GM18498 (cell line): ENCODE results near the gene GMPR.

Experiments used
- ATAC-seq: cut with Tn5 transposase; IDR thresholded peaks from one replicate; pipeline ENCODE4 v1.9.1; 2021; ENCODE audit warnings: mild to moderate bottlenecking, moderate library complexity; ENCODE audit not compliant: unreplicated experiment

Gene GMPR

DNA sequence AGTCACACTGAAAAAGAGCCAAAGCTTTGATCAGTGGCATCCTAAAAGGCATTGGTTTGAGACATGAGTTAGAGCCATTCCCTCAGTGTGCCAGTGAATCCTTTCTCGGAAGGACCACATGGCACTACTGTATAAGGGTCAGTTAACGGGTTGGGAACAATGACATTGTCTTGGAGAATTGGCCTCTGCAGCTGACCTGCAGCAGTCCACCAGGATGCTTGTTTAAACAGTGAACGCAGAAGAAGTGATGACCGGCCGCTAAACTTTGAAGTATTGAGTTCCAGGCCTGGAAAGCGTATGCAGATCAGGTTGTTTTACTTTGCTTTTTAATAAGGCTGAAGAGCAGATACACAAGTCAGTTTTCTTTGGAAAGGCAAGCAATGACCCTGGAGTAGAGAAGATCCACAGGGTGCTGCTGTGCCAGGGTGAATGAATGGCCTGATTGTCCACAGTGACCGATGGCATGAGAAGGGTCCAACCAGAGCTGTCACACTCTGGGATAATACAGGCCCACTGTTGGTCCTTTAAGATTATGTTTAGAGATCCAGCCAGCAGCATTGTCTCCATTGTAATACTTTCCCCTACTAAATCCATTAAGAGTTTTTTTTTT lies 57.8 kb downstream of the GMPR start:
- no peak for ATAC-seq

DNA sequence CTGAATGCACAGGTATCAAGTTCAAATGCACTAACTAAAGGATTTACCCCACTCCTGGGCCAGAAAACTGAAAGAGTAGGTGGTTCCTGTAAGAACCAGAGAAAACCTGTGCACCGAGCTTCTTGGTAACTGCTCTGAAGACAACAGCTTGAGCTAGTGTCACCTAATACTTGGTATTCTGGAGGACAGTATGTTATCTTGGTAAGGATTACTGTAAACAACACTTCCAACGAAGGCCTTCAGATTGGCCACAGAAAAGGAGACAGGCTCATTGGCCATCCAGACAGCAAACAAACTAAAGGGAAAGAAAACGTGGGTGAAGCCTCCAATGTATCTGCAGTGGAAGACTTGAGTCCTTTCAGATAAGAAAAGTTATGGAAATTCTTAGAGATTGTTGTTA lies 61.5 kb downstream of the GMPR start:
- no peak for ATAC-seq

DNA sequence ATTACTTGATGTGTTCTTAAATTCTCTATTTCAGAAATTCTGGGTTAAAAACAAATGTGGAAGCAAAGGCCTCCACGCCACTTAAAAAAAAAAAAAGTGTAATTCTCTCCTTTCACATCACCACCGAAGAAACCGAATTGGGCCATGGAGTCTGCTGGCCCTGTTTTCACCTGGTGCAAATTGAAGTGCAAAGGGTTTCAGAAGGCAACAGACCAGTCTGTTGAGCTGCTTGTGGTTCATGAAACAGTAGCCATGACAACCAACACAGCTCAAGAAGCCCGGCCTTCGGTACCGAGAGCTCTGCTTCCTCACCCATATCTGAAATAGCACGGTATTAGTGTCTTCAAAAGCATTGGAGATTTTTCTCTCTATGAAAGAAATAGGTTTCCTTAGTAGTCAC lies 63.1 kb downstream of the GMPR start:
- ATAC-seq: peak; percentile 63

DNA sequence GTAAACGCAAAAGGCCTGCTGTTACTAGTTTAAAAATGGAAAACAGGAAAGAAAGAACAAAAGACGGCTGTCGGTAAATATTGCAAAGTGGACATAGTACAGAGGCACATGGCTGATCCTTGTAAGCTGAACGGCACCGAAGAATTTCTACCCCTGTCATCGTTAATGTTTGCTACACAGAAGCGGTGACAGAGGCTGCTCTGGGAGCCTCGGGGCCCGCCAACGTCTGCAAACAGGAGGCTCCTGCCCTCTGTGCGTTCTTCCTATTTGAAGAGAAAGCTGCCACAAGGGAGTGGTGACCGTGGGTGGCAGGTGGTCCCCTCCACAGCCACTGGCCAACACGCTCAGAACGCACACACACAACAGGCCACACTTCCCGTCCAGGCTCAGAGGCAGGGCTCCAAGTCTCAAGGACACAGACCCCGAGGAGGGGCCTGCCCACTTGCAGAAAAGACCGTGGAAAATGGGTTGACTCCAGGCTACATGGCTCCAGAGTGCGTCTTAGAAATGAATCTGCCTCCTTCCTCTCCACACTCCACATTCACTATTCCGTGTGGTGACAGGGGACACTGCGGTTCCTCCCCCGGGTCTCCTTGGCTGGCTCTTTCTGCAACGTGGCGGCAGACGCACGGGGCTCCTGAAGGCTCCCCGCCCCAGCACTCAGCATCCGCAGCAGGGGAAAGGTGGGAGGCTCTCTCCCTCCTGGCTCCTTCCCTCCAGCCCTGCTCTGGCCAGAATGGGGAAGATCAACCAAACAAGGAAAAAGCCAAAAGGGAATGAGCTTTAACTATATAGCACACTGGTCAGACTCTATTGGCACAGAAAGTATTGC lies 64.5 kb downstream of the GMPR start:
- ATAC-seq: no peak

DNA sequence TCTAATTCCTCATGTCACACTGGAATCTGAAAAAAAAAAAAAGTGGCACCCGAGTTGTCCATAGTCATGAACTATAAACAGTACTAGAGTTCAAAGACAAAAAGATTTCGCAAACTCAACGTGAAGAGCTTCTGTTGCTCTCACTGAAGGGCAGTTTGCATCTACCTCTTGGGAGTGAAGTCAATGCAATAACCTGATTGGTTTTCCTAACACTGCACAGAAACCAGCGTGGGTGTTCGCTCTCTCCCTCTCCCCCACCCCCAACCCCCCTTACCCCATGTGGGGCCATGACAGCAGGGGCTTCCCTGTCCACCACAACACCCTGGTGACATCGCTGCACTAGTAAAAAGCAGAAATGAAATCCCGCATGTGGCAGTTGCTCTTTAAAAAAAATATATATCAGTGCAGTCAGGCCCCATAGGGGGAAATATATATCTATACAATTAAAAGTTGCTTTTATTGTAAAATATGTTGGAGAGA lies 66.9 kb downstream of the GMPR start:
- peak; percentile 84 for ATAC-seq

DNA sequence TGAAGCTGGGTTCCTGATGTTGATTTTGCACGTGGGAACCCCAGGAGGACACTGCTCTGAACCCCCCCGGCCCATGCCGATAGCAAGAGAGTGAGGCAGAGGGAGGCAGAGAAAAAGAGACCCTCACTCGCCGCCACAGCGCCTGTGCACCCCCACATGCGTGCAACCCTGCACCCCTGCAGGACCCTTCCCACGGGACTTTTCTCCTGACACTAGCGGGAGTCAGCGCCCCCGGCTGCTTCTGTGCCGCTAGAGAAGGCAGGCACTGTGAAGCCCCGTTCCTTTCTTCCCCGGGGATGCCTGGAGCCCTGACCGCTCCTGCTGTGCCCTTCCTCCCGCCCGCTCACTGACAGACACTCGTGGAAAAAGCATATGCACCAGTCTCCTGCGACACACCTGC lies 67.4 kb downstream of the GMPR start:
- ATAC-seq: peak; percentile 33

DNA sequence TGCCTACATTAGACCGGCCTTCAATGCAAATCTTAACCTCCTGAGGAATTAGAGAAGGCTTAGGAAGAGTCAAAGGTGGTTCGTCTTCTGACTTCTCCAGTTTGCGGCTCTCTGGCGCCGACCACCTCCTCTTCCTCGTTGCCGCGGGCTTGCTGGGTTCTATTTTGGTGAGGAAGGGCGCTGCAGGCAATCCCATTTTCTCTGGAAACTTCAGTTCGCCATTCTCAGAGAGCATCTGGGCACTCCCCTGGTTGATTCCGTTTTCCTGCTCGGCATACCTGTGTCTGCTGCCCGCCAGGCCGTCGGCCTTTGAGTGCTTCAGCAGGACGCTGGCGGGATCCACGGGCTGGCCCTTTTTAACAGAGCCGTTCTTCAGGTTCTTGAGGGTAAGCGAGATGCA lies 67.9 kb downstream of the GMPR start:
- ATAC-seq: no peak

DNA sequence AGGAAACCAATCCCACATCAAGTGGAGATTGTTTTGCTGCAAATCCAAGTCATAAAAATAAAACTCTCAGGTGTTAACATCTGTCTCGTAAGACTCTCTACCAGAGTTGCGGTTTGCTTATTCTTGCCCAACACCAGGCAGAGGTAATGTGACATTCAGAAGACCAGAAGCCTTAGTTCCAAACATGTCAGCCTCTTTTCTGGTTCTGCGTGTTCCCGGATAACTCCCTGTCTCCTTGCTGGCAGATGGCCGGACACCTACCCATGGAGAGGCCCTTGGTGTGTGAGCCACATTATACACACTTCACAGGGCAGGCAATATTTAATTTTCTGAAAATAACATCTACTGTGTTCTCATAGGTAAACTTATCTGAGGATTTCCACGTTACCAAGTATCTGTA lies 73.4 kb downstream of the GMPR start:
- no peak for ATAC-seq

DNA sequence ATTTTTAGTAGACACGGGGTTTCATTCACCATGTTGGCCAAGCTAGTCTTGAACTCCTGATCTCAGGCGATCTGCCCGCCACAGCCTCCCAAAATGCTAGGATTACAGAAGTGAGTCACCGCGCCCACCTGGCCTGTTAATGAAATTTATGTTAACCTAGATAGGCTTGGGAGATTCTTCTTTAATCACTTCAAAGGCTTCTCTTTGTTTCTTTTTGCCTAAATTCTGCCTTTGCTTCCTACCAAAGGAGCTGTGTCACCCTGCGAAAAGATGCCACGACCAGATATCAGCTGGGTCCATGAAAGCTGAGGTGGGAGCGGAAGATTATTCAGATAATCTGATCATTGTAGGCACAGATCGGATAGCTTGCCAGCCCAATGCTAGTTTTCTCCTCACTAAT lies 75.3 kb downstream of the GMPR start:
- no peak for ATAC-seq

DNA sequence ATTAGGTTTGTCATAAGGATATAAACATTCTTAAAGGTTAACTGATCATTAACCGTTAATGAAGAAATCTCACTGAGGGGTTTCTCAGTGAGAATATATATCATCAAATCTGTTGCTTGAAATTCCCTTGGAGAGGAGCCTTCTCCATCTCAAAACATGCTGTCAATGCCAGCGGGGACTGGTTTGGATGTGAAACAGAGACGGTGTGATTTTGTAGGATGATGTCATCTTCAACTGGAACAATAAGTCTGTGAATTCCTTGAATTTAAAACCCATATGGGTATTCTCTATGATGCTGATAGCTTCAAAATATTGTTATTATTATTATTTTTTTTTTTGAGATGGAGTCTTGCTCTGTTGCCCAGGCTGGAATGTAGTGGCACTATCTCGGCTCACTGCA lies 75.9 kb downstream of the GMPR start:
- no peak for ATAC-seq

DNA sequence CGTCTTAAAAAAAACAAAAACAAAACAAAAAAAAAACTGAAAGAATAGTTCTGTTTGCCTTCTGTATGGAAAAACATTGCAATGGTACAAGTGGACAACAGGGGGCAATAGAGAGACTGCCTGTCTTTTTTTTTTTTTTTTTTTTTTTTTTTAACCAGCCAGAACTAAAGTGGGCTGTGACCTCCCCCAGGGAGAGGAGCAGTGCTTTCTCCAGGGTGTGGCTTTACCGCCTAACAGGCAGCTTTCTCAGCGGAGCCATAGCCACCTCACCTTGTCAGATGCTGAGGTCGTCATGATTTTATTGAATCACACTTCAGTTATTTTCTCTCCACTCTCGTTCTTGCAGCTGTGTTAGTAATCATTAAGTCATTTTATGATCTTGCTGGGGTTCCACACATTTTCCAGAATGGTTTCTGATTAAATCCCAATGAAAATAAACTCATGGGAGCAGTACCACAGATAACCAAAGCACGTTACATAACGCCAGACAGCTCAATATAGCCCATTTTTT lies 78.4 kb downstream of the GMPR start:
- no peak for ATAC-seq

DNA sequence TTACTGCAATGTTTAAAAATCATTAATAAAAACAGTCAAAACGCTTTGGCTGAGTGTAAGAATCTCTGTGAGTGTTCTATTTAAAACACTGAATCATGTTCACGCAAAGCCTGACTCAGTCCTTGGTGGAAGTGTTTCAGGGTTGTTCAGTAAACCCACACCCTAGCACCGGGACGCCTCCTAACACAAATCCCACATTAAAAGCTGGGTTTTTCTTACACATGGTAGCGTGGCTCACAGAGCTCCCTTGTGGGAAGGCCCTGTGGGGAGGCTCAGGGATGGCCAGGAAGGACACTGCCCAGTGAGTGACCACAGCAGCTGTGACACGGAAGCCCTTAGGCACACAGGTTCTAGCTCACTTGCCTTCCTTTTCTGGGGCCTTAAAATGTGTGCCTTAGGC lies 80.2 kb downstream of the GMPR start:
- no peak for ATAC-seq

DNA sequence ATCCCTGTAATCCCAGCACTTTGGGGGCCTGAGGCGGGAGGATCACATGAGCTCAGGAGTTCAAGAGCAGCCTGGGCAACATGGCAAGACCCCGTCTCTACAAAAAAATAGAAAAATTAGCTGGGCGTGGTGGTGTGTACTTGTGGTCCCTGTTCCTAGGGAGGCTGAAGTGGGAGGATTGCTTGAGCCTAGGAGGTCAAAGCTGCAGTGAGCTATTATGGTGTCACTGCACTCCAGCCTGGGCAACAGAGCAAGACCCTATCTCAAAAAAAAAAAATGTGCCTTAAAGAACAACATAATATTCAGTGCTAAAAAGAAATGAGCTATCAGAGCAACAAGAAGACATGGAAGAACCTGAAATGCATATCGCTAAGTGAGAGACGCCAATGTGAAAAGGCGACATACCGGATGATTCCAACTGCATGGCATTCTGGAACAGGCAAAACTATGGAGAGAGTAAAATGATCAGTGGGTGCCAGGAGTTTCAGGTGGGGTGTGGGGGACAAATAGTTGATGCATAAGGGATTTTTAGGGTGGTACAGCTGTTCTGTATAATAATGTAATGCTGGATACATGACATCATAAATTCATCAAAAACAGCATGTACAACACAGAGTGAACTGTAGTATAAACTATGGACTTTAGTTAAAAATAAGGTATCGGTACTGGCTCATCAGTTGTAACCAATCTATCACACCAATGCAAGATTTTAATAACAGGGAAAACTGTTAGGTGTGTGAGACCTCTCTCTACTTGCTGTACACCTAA lies 80.8 kb downstream of the GMPR start:
- no peak for ATAC-seq

DNA sequence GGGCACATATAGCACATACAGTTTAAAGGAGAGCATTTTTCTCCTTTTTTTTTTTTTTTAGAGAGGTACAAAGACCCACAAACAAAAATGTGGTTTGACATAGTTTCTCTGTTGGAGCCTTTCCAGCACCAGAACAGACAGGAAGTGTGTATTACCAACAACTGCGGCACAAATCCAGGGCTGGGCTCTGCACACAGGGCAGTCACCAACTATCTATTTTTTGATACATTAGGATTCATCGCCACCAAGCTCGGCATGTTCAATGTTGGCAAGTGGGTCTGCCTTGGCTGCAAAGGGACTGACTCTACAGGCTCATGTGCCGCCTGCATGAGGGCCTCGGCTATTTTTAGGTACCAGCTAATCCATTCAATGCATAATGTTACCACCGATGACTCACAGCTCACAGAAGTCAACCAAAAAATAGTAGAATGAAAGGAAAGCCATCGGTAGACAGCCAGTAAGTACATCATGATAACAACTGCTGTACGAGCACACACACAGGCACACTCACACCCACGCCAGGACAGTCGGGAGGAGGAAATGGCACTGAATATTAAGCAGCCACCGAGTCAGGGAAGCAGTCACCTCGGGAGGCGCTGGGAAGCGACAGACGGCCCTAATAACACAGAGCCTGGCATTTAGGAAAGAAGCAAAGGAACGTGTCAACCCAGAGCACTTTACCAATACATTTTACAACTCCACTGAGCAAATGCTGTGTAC lies 81.6 kb downstream of the GMPR start:
- ATAC-seq: peak; percentile 63

DNA sequence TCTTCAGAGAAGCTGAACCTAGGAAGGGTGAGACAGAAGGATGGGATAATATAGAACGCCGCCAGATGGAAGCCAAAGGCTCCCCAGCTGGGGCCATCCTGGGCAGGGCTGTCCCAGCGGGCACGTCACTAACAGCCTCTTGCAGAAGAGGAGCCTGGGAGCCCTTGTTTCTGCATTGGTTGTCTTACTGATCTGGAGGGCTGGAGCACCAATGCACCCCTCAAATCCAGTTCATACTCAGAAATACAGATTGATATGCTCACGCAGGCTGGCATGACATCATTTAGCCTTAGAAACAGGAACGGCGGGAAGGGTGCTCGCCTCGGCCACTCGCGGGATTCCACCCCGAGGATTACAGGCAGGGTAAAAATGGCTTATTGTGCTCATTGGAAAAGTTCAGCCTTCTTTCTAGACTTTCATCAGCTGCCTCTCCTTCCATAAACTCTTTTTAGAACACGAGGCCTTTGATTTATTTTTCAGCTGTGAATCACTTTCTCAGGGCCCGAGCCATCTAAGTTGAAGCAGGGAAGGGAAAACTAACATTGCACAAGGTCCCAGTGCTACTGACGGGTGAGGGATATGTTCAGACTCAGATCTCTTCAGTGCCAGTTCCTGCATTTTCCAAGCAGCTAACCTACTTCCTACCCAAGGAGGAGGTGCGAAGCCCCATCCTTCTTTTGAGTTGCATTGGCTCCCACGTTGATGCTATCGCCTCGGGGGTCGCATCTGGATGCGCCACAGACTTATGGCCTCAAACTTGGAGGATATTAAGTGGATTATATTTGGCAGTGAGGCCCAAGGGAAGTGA lies 82.3 kb downstream of the GMPR start:
- no peak for ATAC-seq

DNA sequence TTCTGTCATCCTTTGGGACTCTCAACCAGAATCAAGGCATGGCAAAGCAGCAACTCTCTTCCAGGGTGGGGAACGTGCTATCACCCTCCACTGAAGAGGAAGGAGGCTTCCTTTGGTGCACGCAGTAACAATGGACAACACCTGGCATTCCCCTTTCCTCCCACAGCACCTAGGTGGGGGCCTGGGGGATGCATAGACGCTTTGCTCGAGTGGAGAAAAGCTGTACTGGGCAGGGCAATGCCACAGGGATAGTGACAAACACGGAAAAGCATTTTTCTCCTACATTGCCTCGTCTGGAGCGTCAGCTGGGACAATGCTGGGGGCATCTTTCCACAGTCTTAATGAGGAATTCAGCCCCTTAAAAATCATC lies 82.9 kb downstream of the GMPR start:
- no peak for ATAC-seq

DNA sequence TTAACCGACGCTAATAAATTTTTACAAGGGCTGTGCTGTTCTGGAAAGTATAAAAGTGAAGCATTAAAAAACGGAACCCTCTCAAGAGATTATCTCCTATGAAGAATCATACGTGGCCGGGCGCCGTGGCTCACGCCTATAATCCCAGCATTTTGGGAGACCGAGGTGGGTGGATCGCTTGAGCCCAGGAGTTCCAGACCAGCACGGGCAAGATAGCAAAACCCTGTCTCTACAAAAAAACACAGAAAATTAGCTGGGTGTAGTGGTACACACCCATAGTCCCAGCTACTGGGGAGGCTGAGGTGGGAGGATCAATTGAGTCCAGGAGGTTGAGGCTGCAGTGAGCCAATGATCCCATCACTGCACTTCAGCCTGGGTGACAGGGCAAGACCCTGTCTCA lies 83.4 kb downstream of the GMPR start:
- no peak for ATAC-seq

DNA sequence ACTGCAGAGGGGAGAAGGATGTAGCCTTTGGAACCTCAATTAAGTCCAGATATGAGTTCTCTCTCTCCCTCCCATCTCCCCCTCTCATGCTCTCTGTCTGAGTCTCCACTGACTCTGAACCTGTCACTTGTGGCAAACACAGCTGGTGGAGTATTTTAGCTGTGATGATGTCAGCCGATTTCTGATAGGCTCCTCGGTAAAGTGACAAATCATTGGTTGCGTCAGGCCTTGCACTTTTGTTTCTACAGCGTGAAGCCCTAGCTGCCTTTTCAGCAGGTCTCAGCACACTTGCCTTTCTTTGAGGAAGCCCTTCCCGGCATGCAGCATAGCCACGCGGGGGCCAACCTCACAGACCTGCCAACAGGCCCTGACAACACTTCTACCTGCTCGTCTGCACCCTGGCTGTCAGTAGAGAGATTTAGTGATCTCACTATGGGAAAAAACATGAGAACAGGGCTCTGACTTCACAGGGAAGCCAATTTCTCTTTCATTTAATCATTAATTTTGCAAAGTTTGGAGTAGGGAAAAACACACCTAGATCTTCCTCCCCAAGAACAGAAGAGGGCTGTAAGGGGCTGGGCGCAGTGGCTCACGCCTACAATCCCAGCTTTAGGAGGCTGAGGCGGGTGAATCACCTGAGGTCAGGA lies 84.4 kb downstream of the GMPR start:
- peak; percentile 87 for ATAC-seq

DNA sequence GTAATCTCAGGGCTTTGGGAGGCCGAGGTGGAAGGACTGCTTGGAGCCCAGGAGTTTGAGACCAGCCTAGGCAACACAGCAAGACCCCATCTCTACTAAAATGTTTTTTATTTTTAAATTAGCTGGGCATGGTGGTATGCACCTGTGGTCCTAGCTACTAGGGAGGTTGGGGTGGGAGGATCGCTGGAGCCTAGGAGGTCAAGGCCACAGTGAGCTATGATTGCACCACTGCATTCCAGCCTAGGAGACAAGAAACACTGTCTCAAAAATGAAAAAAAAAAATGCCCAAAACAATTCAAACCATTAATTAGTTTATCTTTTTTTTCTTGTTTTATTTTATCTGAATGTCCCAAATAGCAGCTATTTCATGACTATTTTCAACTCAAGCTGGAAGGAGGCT lies 85.8 kb downstream of the GMPR start:
- ATAC-seq: no peak
